HG03039 (cell line): ENCODE results near the gene MAP3K5.
"Not testable (repeated sequence)": the region's sequence is repeated elsewhere in the genome, so short reads cannot be mapped to it uniquely, and the experiment has no call there.

ENCODE experiments used
- ATAC-seq: cut with Tn5 transposase; IDR thresholded peaks from one replicate; pipeline ENCODE4 v1.9.1; 2021; ENCODE audit warnings: mild to moderate bottlenecking, moderate library complexity; ENCODE audit not compliant: unreplicated experiment

The MAP3K5 gene

DNA sequence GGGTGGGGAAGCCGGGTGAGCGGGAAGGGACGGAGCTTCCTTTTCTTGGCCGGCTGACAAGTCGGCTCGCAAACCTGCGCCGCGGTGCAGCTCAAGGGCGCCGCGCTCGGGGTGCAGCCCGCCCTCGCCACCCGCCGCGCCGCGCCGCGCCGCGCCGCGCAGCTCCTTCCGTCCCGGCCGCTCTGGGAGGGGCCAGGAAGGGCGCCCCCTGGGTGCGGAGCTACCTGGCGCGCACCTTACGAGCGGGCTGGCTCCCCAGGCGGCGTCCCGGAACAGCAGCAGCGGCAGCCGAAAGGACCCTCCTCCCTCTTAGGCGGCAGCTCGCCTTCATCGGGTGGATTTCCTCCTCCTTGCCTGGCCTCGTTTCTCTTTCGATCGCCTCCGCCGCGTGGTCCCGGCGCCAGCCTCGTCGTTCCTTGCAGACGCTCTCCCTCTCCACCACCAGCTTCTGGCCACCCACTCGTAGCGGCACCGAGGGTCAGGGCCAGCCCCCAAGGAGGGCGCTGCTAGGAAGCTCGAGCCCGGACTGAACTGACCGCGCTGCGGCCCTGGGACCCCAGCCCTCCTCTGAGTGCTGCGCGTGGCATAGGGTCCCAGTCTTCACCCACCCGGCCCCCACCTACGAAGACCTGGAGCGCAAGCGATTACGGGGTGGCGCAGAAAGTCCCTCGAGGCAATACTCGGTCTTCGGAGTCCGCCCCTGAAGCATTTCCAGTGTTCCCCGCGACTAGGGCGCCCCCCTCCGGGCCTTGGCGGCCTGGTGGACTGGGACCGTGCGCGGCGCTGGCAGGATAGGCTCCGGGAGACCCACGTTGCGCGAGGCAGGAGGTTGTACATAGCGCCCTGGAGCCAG lies at the start of gene MAP3K5:
Gene MAP3K5, minus strand, starts transcription at position 68 of the 853 bp plus-strand sequence. CDS start 320 bp downstream, outside the sequence.
- peak; percentile 64 for ATAC-seq

DNA sequence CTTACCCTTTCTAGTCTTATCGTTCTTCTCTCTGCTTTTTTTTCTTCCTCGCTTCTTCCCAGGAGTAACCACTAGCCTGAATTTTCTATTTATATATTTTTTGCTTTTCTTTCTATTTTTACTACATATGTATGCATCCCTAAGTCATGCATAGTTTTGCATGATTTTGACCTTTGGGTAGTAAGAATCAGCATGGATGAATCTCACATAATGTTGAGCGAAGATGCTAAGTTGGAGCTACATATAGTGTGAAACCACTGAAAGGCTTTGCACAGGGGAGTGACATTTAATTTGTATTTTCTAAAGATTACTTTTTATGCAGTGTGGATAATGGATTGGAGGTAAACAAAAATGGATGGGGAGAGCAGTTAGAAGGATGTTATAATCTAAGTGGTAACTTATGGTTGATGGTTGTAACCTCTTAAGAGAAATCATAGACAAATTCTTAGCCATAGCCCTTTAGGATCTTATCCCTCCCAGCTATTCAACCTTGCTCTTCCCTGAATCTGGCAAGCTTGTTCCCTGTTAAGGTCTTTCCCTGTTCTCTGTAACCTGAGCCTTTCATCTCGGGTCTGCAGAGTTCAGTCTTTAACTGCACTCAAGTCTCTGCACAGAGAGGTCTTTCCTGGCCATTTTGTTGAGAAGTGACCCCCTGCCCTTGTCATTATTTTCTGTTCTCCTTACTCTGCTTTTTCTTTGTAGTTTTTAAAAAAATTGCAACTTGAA lies 48.2 kb upstream of the MAP3K5 start:
- ATAC-seq, result no peak

DNA sequence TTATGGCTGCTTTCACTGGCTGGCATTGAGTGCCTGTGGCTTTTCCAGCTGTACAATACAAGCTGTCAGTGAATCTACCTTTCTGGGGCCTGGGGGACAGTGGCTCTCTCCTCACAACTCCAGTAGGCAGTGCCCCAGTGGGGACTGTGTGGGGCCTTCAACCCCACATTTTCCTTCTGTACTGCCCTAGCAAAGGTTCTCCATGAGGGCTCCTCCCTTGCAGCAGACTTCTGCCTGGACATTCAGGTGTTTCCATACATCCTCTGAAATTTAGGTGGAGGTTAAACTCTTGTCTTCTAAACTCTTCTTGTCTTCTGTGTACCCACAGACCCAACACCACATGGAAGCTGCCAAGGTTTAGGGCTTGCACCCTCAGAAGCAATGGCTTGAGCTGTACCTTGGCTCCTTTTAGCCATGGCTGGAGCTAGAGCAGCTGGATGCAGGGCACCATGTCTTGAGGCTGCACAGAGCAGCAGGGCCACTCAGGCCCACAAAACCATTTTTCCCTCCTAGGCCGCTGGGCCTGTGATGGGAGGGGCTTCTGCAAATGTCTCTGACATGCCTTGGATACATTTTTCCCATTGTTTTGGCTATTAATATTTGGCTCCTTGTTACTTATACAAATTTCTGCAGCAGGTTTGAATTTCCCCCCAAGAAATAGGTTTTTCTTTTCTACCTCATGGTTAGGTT lies 39.7 kb upstream of the MAP3K5 start:
- ATAC-seq, result no peak

DNA sequence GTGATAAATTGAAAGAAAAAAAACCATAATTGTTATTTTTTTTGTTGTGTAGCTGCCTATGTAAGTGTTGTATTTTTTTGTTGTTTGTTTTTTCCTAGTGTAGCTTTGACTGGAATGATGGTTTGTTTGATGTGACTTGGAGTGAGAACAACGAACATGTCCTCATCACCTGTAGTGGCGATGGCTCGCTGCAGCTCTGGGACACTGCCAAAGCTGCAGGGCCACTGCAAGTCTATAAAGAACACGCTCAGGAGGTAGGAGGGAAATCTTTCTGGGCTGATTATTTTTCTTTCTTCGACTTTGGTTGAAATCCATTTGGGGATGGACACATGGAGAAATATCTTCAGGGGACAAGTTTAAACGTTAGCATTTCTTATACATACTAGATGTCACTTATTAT lies 33.9 kb upstream of the MAP3K5 start:
- ATAC-seq, result no peak

GRCh38 chr6:136823128-136823660 lies 30.9 kb upstream of the MAP3K5 start:
- no peak for ATAC-seq

DNA sequence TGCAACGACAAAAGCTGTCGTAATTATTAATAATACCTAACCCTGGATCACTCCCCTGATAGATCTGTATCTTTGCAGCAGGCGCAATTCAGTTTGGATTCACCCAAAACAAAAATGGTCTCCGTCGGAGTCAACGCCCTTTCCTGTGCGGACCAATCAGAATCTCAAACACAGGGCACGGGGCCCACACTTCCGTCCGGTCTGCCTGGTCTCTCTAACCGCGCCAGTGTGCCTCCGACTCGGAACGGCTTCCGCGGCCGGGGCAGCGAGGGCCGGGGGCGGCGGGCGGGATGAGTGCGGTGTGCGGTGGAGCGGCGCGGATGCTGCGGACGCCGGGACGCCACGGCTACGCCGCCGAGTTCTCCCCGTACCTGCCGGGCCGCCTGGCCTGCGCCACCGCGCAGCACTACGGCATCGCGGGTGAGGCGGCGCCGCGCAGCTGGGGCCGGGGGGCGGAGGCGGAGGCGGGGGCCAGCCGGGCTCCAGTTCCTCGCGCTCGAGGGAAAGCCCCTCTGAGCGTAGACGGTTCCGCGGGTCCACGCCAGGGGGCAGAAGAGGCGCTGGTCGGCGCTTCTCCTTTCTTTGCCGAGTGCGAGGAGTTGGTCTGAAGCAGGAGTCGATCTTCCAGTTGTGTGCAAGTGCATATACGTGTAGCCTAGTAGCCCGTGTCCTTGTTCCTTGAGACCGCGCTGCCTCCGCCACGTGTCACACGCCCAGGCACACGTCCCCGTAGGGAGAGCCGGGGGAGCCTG lies 30.3 kb upstream of the MAP3K5 start, which contains the start of gene PEX7:
Gene PEX7, plus strand, starts transcription at position 217 of the 752 bp plus-strand sequence. Its CDS starts 74 bp downstream, at position 291.
- peak; percentile 97 for ATAC-seq

DNA sequence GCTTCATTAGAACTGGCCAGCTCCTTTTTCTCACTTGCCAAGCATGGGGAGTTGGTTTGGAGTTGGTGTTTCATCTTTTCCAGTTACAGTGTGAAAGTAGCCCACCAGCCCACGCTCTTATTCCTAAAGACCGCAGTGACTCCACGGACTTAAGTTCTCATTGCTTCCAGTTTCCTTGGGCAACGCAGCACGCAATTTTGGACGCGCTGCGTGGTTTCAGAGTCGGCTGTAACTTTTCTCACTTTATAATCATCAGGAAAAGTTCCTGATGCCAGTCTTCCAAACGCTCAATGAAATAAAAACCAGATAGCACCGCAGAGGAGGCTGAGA lies 29.7 kb upstream of the MAP3K5 start:
- no peak for ATAC-seq

- no peak for ATAC-seq
These were observed 28.3 kb upstream of the MAP3K5 start for GRCh38 chr6:136820561-136820960.

- no peak for ATAC-seq
These were observed 24.4 kb upstream of the MAP3K5 start for GRCh38 chr6:136816656-136817055.

GRCh38 chr6:136815608-136816007 lies 23.3 kb upstream of the MAP3K5 start:
- ATAC-seq, result not testable (repeated sequence)

GRCh38 chr6:136812174-136812573 lies 19.9 kb upstream of the MAP3K5 start:
- no peak for ATAC-seq

DNA sequence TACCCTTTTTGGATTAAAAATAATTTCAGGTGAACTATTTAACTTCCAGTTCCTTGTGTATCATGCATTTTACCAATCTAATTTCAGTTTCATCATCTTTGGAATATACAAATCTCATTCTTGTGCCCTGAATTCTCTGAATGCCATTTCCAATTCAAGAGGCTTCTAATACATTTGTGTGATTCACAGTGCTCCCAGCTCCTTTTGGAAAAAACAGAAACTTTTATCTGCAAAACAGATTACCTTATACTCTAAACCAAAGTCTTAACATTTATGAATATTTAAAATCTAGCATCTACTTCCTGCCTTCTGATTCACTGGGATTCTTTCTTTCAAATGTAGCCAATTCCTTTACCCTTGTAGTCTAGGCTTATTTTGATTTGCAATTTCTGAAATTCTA lies 19.0 kb upstream of the MAP3K5 start:
- ATAC-seq, result no peak

GRCh38 chr6:136809091-136809860 lies 17.0 kb upstream of the MAP3K5 start:
- ATAC-seq, result no peak

GRCh38 chr6:136803608-136804007 lies 11.3 kb upstream of the MAP3K5 start:
- ATAC-seq, result no peak

- no peak for ATAC-seq
These were observed 9.3 kb upstream of the MAP3K5 start for GRCh38 chr6:136801581-136801980.

DNA sequence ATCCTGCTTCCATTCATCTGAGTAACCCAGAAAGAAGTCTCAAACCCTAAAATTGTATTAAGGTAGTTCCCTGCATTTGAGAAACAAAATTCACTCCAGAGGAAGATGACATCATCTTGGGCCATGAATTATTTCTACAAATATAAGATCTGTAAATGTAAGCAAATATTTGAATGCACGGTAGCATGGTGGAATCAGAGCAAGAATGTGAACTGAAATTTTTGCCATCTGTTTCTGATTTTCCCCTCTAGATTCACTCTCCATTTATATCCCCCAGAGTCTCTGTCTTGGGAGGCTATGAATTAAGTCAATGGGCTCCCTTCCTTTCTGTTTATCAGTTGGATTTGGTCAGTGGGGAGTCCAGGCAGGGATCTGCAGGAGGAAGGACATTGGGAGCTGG lies 5.8 kb upstream of the MAP3K5 start:
- no peak for ATAC-seq

DNA sequence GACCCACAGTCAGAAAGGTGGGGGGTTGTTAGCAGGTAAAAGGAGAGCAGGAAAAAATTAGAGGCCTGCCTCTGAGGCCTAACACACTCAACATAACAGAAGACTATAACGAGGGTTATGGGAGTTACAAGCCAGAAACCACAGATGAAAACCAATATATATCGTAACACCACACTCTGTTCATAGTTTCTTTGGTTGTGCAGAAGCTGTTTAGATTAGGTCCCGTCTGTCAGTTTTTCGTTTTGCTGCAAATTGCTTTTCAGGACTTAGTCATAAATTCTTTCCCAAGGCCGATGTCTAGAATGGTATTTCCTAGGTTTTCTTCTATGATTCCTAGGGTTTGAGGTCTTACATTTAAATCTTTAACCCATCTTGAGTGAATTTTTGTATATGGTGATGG lies 3.7 kb upstream of the MAP3K5 start:
- ATAC-seq, result no peak

DNA sequence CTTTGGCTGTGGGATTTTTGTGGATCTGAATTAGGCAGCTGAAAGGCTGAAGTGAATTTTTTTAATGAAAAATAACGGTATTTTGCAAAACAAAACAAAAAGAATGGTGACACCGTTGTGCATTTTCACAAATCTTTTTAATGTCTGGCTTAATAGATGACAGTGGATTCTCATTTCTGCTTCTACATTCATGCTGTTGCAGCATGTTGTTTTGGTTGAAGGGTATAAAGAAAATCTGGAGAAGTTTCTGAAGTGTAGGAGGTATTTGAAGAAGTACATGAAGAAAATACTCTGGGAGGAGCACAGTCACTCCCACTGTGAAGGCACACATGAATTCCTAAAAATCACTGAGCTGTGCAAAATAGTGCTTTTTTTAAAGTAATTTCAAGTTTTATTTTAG lies 3.1 kb upstream of the MAP3K5 start:
- ATAC-seq, result no peak

DNA sequence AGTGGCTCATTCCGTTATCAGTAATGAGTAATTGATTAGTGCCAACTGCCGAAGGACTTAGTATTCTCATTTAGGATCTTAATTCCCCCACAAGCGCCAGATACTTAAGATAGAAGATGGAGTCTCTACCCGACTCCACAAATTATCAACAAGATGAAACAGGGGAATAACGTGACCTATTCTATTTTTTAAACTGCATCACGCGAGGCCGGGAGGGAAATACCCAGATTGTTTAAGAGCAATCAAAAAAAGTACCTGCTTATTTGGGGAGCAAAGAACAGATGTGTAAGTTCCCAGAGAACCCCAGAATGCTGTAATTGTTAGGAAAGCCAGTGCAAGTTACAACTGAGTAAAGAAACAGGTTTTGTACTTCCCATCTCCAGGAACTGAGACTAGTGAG lies 1.1 kb upstream of the MAP3K5 start:
- ATAC-seq, result no peak

GRCh38 chr6:136792095-136792409 lies 225 bp downstream of the MAP3K5 start:
- ATAC-seq, result no peak
